ENCODE measurements around the gene FBXO2.

Gene FBXO2

GRCh38 chr1:11697893-11698210, 43.6 kb upstream of the FBXO2 start:
- TF ChIP-seq CTCF (IDR thresholded peaks at IDR 0.05; ENCODE audit: borderline replicate concordance, control extremely low read depth, extremely low read depth, insufficient read depth, missing control alignments): no peak
- no peak for DNase-seq (ENCODE audit: low spot score)
- in situ Hi-C loops (cut with MboI; ENCODE audit: low sequenced_read_pairs, unreplicated experiment): no loop called here

GRCh38 chr1:11697188-11697892, 43.1 kb upstream of the FBXO2 start:
- in situ Hi-C loops (cut with MboI; ENCODE audit: low sequenced_read_pairs, unreplicated experiment): no loop called here
- TF ChIP-seq CTCF (IDR thresholded peaks at IDR 0.05; ENCODE audit: borderline replicate concordance, control extremely low read depth, extremely low read depth, insufficient read depth, missing control alignments): no peak
- DNase-seq (ENCODE audit: low spot score): no peak

GRCh38 chr1:11695861-11696260, 41.6 kb upstream of the FBXO2 start:
- no peak for TF ChIP-seq CTCF (IDR thresholded peaks at IDR 0.05; ENCODE audit: borderline replicate concordance, control extremely low read depth, extremely low read depth, insufficient read depth, missing control alignments)
- no peak for DNase-seq (ENCODE audit: low spot score)
- in situ Hi-C loops (cut with MboI; ENCODE audit: low sequenced_read_pairs, unreplicated experiment): no loop called here

GRCh38 chr1:11693917-11694316, 39.7 kb upstream of the FBXO2 start:
- DNase-seq (ENCODE audit: low spot score): no peak
- in situ Hi-C loops (cut with MboI; ENCODE audit: low sequenced_read_pairs, unreplicated experiment): no loop called here
- no peak for TF ChIP-seq CTCF (IDR thresholded peaks at IDR 0.05; ENCODE audit: borderline replicate concordance, control extremely low read depth, extremely low read depth, insufficient read depth, missing control alignments)

- TF ChIP-seq CTCF (IDR thresholded peaks at IDR 0.05; ENCODE audit: borderline replicate concordance, control extremely low read depth, extremely low read depth, insufficient read depth, missing control alignments): no peak
- no peak for DNase-seq (ENCODE audit: low spot score)
- in situ Hi-C loops (cut with MboI; ENCODE audit: low sequenced_read_pairs, unreplicated experiment): no loop called here
These were observed 38.9 kb upstream of the FBXO2 start for GRCh38 chr1:11693024-11693590.

GRCh38 chr1:11691928-11692711, 37.9 kb upstream of the FBXO2 start:
- no peak for DNase-seq (ENCODE audit: low spot score)
- in situ Hi-C loops (cut with MboI; ENCODE audit: low sequenced_read_pairs, unreplicated experiment): no loop called here
- no peak for TF ChIP-seq CTCF (IDR thresholded peaks at IDR 0.05; ENCODE audit: borderline replicate concordance, control extremely low read depth, extremely low read depth, insufficient read depth, missing control alignments)

All from GM13976 (cell line).